ENCODE data around the gene ADARB2. TPM values are rescaled to one million over a fixed set of nuclear protein-coding genes. Genes with fewer than 3 reads are reported as not detected.

ADARB2 gene
- total RNA-seq, 2 donors from 2014 or later, result 1.1 to 1.8 TPM

DNA sequence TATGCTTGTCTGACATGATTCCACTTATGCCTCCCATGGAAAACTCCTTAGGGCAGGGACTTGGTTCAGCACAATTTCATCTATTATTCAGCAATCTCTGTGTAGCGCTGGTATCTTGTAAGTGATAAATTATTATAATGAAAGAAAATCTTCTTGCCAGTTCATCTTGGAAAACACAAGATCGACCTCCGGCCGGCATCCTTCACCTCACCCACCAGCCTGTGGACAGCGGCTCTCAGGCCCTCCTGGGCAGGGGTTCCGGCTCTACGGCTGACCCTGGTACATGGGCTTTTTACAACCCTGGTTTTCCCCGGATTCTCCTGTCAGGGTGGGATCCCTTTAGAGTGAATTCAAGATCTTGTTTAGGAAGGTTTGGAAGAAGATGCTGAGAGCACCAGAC lies 145.6 kb downstream of the ADARB2 start:
- H3K9me3 ChIP-seq (ENCODE audit: control insufficient read depth, low read length), result no peaks in the 10 kb centered on the region
- Mint-ChIP-seq H3K36me3 (ENCODE audit: low read depth) (no peaks in the 10 kb centered on the region), H3K4me1 (no peaks in the 10 kb centered on the region), H3K27ac (no peak overlapping the region), H3K27me3 (ENCODE audit: insufficient read depth) (no peaks in the 10 kb centered on the region), H3K4me3 (no peak overlapping the region), H3K9me3 (peaks cover 13% of the 10 kb centered on the region)
- TF ChIP-seq, protein P1, sequence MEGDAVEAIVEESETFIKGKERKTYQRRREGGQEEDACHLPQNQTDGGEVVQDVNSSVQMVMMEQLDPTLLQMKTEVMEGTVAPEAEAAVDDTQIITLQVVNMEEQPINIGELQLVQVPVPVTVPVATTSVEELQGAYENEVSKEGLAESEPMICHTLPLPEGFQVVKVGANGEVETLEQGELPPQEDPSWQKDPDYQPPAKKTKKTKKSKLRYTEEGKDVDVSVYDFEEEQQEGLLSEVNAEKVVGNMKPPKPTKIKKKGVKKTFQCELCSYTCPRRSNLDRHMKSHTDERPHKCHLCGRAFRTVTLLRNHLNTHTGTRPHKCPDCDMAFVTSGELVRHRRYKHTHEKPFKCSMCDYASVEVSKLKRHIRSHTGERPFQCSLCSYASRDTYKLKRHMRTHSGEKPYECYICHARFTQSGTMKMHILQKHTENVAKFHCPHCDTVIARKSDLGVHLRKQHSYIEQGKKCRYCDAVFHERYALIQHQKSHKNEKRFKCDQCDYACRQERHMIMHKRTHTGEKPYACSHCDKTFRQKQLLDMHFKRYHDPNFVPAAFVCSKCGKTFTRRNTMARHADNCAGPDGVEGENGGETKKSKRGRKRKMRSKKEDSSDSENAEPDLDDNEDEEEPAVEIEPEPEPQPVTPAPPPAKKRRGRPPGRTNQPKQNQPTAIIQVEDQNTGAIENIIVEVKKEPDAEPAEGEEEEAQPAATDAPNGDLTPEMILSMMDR (conservative IDR thresholded peaks at IDR 0.05), result no peak
- no peak for DNase-seq
- H3K36me3 ChIP-seq (ENCODE audit: control insufficient read depth, insufficient read depth, low read length), result no peaks in the 10 kb centered on the region
- H3K9ac ChIP-seq (ENCODE audit: extremely low read depth, low read length, poor library complexity, severe bottlenecking), result no peak overlapping the region
- H3K27ac ChIP-seq (ENCODE audit: low read depth, low read length), result no peak overlapping the region
- no peaks in the 10 kb centered on the region for H3K27me3 ChIP-seq (ENCODE audit: control insufficient read depth, insufficient read depth, low read length, poor library complexity, severe bottlenecking)
- WGBS, 2 experiments (ENCODE audit: insufficient coverage in 1 of 2, insufficient read length in 1 of 2), result 89% methylated on average over 8 of the region's 8 CpGs; no CpG with 5 or more reads in 1 of the 2 experiments
- no peak overlapping the region for H3K4me3 ChIP-seq (ENCODE audit: low read length)
- H3K4me1 ChIP-seq (ENCODE audit: control insufficient read depth, insufficient read depth, low read length), result no peaks in the 10 kb centered on the region

DNA sequence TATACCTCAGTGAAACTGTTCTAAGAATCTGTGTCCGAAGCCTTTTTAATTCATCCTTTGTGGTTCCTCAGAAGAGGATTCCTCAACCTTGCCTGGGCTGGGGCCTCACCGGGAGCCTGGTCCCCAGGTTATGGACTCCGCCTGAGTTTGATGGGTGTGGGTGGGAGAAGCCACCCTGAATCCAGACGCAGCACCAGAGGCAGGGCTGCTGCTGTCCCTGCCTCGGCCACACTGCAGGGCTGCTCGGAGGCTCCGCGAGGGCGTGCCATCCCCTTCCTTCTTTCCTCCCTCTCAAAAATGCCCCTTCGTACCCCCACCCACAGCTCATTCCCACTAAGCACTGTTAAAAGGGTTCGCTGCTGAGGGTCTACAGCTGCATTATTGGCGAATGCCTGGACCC lies 146.3 kb downstream of the ADARB2 start:
- Histone ChIP-seq H3K4me3 (ENCODE audit: low read length) (no peak overlapping the region), H3K27ac (ENCODE audit: low read depth, low read length) (no peak overlapping the region), H3K36me3 (ENCODE audit: control insufficient read depth, insufficient read depth, low read length) (no peaks in the 10 kb centered on the region), H3K9me3 (ENCODE audit: control insufficient read depth, low read length) (no peaks in the 10 kb centered on the region), H3K4me1 (ENCODE audit: control insufficient read depth, insufficient read depth, low read length) (no peaks in the 10 kb centered on the region), H3K9ac (ENCODE audit: extremely low read depth, low read length, poor library complexity, severe bottlenecking) (no peak overlapping the region), H3K27me3 (ENCODE audit: control insufficient read depth, insufficient read depth, low read length, poor library complexity, severe bottlenecking) (no peaks in the 10 kb centered on the region)
- Mint-ChIP-seq H3K4me3 (no peak overlapping the region), H3K27ac (no peak overlapping the region), H3K36me3 (ENCODE audit: low read depth) (no peaks in the 10 kb centered on the region), H3K4me1 (no peaks in the 10 kb centered on the region), H3K9me3 (peaks cover 13% of the 10 kb centered on the region), H3K27me3 (ENCODE audit: insufficient read depth) (no peaks in the 10 kb centered on the region)
- peak; percentile 20 for DNase-seq
- TF ChIP-seq, protein P1 (conservative IDR thresholded peaks at IDR 0.05), result no peak
- 79 to 97% methylated on average over 6 to 12 of the region's 12 CpGs for WGBS, 2 experiments (ENCODE audit: insufficient coverage in 1 of 2, insufficient read length in 1 of 2)

DNA sequence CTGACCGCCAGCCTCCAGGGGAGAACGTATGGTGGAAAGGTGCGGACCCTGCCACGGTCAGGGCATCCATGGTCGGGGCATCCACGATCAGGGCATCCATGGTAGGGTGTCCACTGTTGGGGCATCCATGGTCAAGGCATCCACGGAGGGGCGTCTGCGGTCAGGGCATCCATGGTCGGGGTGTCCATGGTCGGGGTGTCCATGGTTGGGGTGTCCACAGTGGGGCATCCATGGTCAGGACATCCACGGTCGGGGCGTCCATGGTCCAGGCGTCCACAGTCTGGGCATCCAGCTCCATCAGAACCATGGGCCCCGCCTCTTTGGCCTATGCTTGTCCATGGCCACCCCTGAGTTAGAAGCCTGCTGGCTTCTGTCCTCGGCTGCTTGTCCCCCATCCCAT lies 148.1 kb downstream of the ADARB2 start:
- H3K9ac ChIP-seq (ENCODE audit: extremely low read depth, low read length, poor library complexity, severe bottlenecking), result no peak overlapping the region
- 92 to 97% methylated on average over 15 to 17 of the region's 17 CpGs for WGBS, 2 experiments (ENCODE audit: insufficient coverage in 1 of 2, insufficient read length in 1 of 2)
- H3K4me1 Mint-ChIP-seq, result no peaks in the 10 kb centered on the region

More for the DNA sequence above, 148.1 kb downstream of the ADARB2 start:
- H3K36me3 Mint-ChIP-seq (ENCODE audit: low read depth), result no peaks in the 10 kb centered on the region
- no peak overlapping the region for H3K27ac ChIP-seq (ENCODE audit: low read depth, low read length)
- no peaks in the 10 kb centered on the region for H3K27me3 Mint-ChIP-seq (ENCODE audit: insufficient read depth)
- TF ChIP-seq, protein P1 (conservative IDR thresholded peaks at IDR 0.05), result no peak
- H3K36me3 ChIP-seq (ENCODE audit: control insufficient read depth, insufficient read depth, low read length), result no peaks in the 10 kb centered on the region
- no peaks in the 10 kb centered on the region for H3K27me3 ChIP-seq (ENCODE audit: control insufficient read depth, insufficient read depth, low read length, poor library complexity, severe bottlenecking)
- peaks cover 13% of the 10 kb centered on the region for H3K9me3 Mint-ChIP-seq
- no peak overlapping the region for H3K4me3 Mint-ChIP-seq
- H3K4me3 ChIP-seq (ENCODE audit: low read length), result no peak overlapping the region
- no peaks in the 10 kb centered on the region for H3K4me1 ChIP-seq (ENCODE audit: control insufficient read depth, insufficient read depth, low read length)
- DNase-seq, result no peak
- no peaks in the 10 kb centered on the region for H3K9me3 ChIP-seq (ENCODE audit: control insufficient read depth, low read length)
- H3K27ac Mint-ChIP-seq, result no peak overlapping the region
